ENCODE data around the gene ROR2.

Gene ROR2

GRCh38 chr9:91807643-91808246, 142.3 kb downstream of the ROR2 start:
- TF ChIP-seq ZBTB7A (IDR thresholded peaks at IDR 0.05; ENCODE audit: low read depth) (no peak), FOXM1 (IDR thresholded peaks at IDR 0.05; ENCODE audit: borderline replicate concordance, low read depth) (no peak), TEAD4 (IDR thresholded peaks at IDR 0.05) (no peak), YY1 (IDR thresholded peaks at IDR 0.05; ENCODE audit: low read depth) (no peak), CREB1 (IDR thresholded peaks at IDR 0.05; ENCODE audit: low read depth) (no peak), EGR1 (IDR thresholded peaks at IDR 0.05) (no peak), RAD21 (IDR thresholded peaks at IDR 0.05; ENCODE audit: low read depth) (no peak), CEBPB (IDR thresholded peaks at IDR 0.05) (no peak), TAF1 (IDR thresholded peaks at IDR 0.05; ENCODE audit: low read depth) (no peak), REST (IDR thresholded peaks at IDR 0.05; ENCODE audit: low read depth) (no peak), EP300 (IDR thresholded peaks at IDR 0.05; ENCODE audit: borderline replicate concordance) (no peak), NFIC (IDR thresholded peaks at IDR 0.05) (no peak), USF1 (IDR thresholded peaks at IDR 0.05) (no peak), TCF12 (IDR thresholded peaks at IDR 0.05; ENCODE audit: low read depth) (no peak)
- TF ChIP-seq, protein P1, sequence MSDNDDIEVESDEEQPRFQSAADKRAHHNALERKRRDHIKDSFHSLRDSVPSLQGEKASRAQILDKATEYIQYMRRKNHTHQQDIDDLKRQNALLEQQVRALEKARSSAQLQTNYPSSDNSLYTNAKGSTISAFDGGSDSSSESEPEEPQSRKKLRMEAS (IDR thresholded peaks at IDR 0.05): no peak

DNA sequence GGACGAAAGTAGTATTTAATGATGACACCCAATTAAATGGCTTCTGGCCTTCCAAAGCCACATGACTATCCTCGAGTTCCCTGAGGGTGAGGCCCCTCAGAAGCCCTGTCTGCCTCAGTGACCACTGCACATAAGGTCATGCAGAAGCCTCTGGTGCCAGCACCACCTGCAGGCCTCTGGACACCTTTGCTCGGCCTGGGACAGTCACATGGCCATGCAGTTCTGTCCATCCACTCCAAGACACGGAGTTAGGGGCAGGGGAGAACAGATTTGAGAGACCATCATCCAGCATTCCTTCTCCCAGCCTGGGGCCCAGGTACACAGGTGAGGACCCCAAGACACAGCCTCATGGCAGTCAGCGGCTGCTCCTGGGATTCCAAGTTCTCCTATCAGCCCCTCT, 145.0 kb downstream of the ROR2 start:
- TF ChIP-seq CREB1 (IDR thresholded peaks at IDR 0.05; ENCODE audit: low read depth): no peak
- TF ChIP-seq EGR1 (IDR thresholded peaks at IDR 0.05): no peak
- no peak for TF ChIP-seq USF1 (IDR thresholded peaks at IDR 0.05)
- TF ChIP-seq, protein P1 (IDR thresholded peaks at IDR 0.05): no peak
- TF ChIP-seq NFIC (IDR thresholded peaks at IDR 0.05): no peak
- no peak for TF ChIP-seq ZBTB7A (IDR thresholded peaks at IDR 0.05; ENCODE audit: low read depth)
- TF ChIP-seq RAD21 (IDR thresholded peaks at IDR 0.05; ENCODE audit: low read depth): no peak
- no peak for TF ChIP-seq CEBPB (IDR thresholded peaks at IDR 0.05)
- TF ChIP-seq TCF12 (IDR thresholded peaks at IDR 0.05; ENCODE audit: low read depth): no peak
- no peak for TF ChIP-seq TEAD4 (IDR thresholded peaks at IDR 0.05)

GRCh38 chr9:91803970-91804752, 145.9 kb downstream of the ROR2 start:
- TF ChIP-seq USF1 (IDR thresholded peaks at IDR 0.05) (no peak), EGR1 (IDR thresholded peaks at IDR 0.05) (no peak), EP300 (IDR thresholded peaks at IDR 0.05; ENCODE audit: borderline replicate concordance) (no peak), TAF1 (IDR thresholded peaks at IDR 0.05; ENCODE audit: low read depth) (no peak), FOXM1 (IDR thresholded peaks at IDR 0.05; ENCODE audit: borderline replicate concordance, low read depth) (no peak), RAD21 (IDR thresholded peaks at IDR 0.05; ENCODE audit: low read depth) (no peak), CREB1 (IDR thresholded peaks at IDR 0.05; ENCODE audit: low read depth) (no peak), CEBPB (IDR thresholded peaks at IDR 0.05) (no peak), NFIC (IDR thresholded peaks at IDR 0.05) (no peak), TEAD4 (IDR thresholded peaks at IDR 0.05) (no peak), YY1 (IDR thresholded peaks at IDR 0.05; ENCODE audit: low read depth) (no peak)

- TF ChIP-seq NFIC (IDR thresholded peaks at IDR 0.05) (no peak), CEBPB (IDR thresholded peaks at IDR 0.05) (no peak), FOXM1 (IDR thresholded peaks at IDR 0.05; ENCODE audit: borderline replicate concordance, low read depth) (no peak), ZBTB7A (IDR thresholded peaks at IDR 0.05; ENCODE audit: low read depth) (no peak), TEAD4 (IDR thresholded peaks at IDR 0.05) (no peak), USF1 (IDR thresholded peaks at IDR 0.05) (no peak), CREB1 (IDR thresholded peaks at IDR 0.05; ENCODE audit: low read depth) (no peak), REST (IDR thresholded peaks at IDR 0.05; ENCODE audit: low read depth) (no peak), EGR1 (IDR thresholded peaks at IDR 0.05) (no peak), TAF1 (IDR thresholded peaks at IDR 0.05; ENCODE audit: low read depth) (no peak), RAD21 (IDR thresholded peaks at IDR 0.05; ENCODE audit: low read depth) (no peak), EP300 (IDR thresholded peaks at IDR 0.05; ENCODE audit: borderline replicate concordance) (no peak), TCF12 (IDR thresholded peaks at IDR 0.05; ENCODE audit: low read depth) (no peak), YY1 (IDR thresholded peaks at IDR 0.05; ENCODE audit: low read depth) (no peak)
- TF ChIP-seq, protein P1 (IDR thresholded peaks at IDR 0.05): no peak
Observed at GRCh38 chr9:91803151-91803940, 146.7 kb downstream of the ROR2 start.

All from Ishikawa (cell line).